Activated CD8-positive, alpha-beta memory T cell treated with anti-CD3 and anti-CD28 coated beads, Interleukin-2, amount 50 U/mL, for 24 hours (primary cell): ENCODE data around the gene SRMS.

ENCODE experiments used
- DNase-seq: peaks from one replicate; pipeline ENCODE4 v3.0.0-alpha.2; 2020; ENCODE audit errors: extremely low read depth

Gene SRMS, protein sequence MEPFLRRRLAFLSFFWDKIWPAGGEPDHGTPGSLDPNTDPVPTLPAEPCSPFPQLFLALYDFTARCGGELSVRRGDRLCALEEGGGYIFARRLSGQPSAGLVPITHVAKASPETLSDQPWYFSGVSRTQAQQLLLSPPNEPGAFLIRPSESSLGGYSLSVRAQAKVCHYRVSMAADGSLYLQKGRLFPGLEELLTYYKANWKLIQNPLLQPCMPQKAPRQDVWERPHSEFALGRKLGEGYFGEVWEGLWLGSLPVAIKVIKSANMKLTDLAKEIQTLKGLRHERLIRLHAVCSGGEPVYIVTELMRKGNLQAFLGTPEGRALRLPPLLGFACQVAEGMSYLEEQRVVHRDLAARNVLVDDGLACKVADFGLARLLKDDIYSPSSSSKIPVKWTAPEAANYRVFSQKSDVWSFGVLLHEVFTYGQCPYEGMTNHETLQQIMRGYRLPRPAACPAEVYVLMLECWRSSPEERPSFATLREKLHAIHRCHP

DNA sequence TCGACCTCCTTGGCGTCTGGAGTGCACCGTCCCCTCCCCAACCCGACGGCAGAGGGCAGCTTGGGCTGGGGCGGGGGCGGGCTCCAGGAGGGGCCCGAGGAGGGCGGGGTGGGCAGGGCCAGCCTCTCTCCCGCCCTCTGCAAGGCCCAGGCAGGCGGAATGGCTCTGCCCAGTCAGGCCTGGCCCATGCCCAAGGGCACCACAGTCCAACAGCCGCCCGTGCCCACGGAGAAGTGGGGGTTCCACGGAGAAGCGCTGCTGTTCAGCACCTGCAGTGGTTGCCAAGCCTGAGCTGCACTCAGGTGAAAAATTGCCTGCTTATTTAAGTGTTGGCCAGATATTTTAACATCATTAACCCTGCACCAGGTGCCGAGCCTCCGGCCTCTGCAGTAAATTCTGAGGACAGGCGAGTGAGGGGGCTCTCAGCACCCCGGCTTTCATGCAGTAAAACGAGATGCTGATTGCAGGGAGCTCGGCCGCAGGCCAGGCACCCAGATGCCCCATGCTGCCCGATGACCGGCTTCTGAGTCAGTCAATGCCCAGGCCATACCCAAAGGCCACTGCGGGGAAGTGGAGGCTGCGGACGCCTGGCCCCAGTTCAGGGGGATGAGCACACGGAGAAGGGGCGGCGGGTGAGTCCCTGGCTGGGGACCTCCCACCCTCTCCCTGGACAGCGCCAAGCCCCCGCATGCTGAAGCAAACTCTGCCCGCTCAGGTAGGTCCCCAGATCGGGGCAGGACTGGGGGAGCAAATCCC is at the start of gene SRMS:
Gene SRMS (minus strand): TSS at position 25 of the 756 bp plus-strand sequence. CDS start 286 bp downstream, outside the sequence.
- no peak for DNase-seq

DNA sequence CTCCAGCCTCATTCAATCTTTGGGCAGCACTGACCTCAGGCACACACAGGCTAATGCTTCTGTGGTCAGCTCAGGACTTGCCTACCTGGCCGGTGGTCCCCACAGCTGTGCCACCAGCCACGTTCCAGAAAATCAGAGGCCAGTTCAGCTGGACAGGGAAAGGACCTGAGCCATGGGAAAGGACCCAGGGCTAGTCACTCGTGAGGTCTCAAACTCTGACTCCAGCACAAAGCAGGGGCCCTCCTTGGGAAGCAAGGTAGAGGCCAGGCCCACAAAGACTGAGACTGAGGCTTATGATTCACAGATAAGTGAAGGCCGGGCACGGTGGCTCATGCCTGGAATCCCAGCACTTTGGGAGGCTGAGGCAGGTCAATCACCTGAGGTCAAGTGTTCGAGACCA is 48.9 kb upstream of the SRMS start:
- DNase-seq, result no peak

- no peak for DNase-seq
Observed at GRCh38 chr20:63595416-63596127, 48.0 kb upstream of the SRMS start.

DNA sequence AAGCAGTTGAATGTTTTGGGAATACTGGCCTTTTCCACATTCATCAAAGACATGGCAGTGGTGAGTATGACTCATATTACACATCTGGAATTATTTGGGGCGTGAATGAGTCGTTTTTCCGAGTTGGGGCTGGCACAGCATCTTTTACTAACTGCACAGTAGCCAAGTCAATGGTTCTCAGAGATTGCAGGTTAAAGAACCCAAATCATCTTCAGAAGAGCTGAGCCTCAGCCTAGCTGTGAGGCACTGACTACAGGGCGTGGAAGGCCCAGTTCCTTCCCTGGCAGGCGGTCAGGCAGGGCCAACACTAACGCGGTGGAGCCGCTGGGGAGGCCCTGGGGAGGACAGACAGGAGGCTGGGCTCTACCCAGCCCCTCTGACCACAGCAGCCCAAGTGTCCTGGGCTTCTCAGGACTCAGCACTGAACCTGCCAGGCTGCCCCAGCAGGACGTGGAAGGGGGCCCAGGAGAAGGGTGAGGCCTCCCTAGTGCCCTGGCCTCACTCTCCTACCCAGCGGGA is 46.6 kb upstream of the SRMS start:
- DNase-seq, result no peak

DNA sequence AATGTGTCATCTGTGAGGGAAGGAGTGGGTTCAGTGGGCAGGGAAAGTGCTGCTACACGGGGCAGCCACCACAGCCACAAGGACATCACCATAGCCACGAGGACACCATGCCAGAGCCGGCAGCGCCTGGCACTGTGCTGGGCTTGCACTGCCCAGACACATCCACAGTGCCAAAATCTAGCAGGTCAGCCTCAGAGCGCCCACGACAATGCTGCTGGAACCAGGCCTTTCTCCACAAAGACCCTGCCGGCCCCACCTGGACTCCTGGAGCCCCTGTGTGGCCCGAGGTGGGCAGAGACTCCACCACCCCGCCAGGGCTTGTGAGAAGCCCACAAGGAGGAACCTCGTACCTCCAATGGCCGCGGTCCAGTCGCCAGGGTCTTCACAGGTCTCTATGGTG is 45.1 kb upstream of the SRMS start:
- no peak for DNase-seq

GRCh38 chr20:63591786-63592355 is 44.3 kb upstream of the SRMS start:
- no peak for DNase-seq

- no peak for DNase-seq
Observed at GRCh38 chr20:63591147-63591533, 43.6 kb upstream of the SRMS start.

DNA sequence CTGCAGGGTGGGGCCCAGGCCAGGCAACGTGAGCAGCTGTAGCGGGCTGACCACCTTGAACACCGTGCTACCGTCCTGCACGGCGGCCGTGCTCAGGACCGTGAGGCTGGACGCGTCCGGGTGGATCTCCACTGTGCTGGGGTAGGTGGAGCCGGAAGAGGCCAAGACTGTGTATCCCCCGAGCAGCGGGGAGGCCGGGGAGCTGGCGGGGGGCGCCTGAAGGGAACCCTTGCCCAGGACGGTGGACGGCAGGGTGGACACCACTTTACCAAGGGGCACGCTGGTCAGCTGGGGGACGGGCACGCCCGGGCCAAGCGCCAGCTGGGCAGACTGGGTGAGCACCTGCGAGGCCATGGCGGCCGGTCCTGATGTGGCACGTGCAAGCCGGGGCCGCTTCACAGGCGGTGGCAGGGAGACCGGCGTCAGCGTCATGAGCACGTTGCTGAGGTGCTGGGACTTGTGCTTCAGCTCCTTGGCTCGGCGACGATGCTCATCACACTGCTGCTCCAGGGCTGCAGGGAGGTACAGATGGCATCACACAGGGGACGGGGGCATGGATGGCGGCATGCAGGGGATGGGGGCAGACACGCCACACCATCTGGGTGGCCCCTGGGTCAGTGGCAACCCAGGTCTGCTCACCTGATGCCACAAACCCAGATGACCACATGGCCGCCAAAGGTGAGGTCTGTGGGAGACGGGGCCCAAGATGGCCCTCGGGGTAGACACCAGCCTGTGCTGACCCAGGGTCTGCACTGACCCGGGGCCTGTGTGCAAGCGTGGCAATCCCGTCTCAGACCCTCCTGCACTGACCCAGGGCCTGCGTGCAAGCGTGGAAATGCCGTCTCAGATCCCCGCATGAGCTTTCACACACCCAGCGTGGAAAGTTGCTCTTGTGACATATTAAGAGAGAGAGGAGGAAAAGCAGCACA is 42.9 kb upstream of the SRMS start:
- DNase-seq, result no peak

DNA sequence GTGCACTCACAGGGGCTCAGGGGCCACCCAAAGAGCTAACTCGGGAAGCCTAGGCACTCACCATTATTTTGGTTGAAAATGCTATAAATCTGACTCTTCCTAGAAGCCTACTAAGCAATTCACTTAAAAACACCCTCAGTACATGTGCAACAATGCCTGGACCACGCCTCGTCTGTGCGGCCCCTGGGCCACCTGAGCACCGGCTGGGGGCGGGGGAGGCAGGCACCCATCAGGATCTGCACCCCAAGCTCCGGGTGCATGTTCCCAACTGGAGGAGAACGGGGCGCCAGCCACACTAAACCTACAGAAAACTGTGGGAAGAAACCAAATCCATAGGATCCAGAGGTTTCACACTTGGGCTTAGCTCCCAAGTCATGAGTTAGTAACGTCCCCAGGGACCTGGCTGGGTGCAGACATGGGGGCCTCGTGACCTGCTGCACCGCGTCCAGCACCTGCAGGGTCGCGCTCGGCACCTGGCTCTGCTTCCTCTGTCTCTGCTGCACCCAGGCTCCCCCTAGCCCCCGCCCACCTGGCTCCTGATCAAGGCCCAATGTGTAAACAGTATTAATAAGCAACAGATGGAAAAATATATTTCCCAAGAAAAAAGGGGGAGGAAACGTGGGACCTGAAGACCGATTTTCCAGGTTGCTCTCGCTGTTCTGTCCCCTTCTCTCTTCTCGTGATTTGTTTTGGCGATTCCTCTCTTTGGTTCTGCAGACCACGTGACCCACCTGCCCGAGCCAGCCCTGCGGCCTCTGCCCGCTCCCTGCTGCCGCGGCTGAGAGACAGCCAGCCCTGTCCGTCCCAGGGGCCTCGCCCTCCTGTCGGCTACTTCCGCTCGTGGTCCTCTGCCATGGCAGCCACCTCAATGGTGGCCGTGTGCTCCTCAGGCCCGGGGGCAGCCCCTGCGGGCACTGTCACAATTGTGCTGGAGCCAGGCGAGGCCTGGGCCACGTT is 42.0 kb upstream of the SRMS start:
- DNase-seq, result no peak

GRCh38 chr20:63588641-63589041 is 41.1 kb upstream of the SRMS start:
- no peak for DNase-seq

GRCh38 chr20:63587776-63588591 is 40.4 kb upstream of the SRMS start:
- DNase-seq, result no peak

DNA sequence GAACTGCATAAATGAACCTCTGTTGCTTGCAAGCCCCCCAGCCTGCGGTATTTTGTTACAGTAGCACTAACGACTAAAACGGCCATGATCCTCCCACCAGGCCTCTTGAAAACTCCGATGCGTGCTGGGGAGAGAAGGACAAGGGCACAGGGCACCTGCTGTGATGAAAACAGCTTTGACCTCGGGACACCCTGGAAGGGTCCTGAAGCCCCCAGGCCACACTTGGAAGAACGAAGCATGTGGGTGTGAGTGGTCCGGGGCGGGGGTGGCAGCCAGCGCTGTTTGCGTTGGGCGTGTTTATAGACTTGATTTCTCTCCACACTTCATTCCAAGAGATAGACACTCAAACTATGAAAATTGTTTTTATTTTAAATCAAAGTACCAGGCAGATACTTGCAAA is 39.7 kb upstream of the SRMS start:
- DNase-seq, result no peak

DNA sequence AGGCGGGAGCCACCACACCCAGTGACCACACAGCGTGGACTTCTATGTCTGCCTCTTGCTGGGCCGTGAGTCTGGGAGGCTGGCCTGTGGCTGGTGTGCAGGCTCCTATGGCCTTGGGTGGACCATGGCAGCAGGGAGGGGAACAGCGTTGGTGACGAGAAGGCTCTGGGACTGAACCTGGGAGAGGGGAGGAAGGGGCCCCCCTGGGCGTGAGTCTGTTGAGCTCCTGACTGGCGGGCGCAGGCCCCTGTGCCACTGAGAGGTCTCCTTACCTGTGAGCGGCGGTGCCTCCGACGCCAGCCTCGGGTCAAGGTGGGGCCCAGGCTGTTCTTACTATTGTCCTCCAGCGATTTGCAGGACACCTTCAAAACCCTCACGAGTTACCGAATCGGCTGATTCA is 39.2 kb upstream of the SRMS start:
- no peak for DNase-seq

- no peak for DNase-seq
Observed at GRCh38 chr20:63585616-63586565, 38.3 kb upstream of the SRMS start.

DNA sequence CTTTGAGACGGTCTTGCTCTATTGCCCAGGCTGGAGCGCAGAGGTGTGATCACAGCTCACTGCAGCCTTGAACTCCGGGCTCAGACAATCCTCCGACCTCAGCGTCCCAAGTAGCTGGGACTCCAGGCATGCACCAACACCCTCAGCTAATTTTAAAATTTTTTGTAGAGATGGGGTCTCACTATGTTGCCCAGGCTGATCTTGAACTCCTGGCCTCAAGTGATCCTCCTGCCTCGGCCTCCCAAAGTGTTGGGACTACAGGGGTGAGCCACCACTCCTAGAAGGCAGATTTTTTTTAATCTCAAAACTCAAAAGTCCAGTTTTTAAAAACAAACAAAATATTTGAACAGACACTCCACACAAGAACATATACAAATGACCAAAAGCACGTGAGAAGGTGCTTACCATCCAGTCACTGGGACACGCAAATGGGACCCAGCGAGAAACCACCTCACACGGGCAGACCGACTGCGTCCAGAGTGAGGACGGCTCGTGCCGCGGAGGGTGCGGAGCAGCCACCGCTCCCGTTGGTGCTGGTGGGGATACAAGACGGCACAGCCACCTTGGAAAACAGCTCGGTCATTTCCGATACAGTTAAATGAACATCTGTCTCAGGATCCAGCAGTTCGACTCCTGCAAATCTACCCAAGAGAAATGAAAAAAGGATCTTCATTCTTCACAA is 35.0 kb upstream of the SRMS start:
- no peak for DNase-seq

DNA sequence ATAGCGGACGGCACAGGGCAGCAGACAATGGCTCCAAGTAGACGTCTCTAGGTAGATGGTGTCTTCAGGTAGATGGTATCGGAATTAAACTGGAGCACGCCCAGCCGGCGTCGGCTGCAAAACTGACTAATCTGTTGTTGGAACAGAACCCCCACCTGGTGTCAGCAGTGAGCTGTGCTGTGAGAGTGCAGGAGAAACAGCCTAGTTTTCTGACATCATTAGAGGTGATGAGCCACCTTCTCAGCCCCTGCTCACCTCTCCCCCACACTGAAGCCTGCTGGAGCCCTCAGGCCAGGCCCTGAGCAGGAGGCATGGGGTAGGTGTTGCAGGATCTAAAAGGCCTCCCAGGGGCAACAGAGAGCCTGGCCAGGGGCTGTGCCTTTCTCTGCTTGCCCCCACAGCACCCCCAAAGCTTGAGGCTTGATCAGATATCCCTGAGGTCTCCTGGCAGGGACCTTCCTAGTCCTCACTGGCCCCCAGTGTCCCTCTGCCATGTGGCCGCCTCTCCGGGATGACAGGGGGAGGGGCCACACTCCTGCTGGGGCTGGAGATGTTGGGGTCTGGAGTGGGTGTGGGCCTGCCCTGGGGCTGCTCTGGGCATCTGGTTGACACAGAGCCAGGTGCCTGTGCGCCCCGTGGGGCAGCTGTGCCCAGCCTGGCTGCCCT is 33.4 kb upstream of the SRMS start:
- DNase-seq, result peak; percentile 39
